A673 (cell line): ENCODE data around the gene CEP164. TPM values are rescaled to one million over a fixed set of nuclear protein-coding genes. Genes with fewer than 3 reads are reported as not detected.
"Not testable (repeated sequence)": the region's sequence is repeated elsewhere in the genome, so short reads cannot be mapped to it uniquely, and the experiment has no call there.

ENCODE experiments used
- BruUV-seq: library from RNA; stranded (reverse); fragments of 400-500 nt; replicated peaks from 2 replicates; lab custom pipeline; 2021; lab: Mats Ljungman, UMichigan
- CTCF ChIA-PET: fragments of 300-600 bp; sonication (Branson Sonifier 250); formaldehyde crosslinking; loops from one replicate; lab custom pipeline; 2022; ENCODE audit warnings: antibody characterized with exemption; lab: Charles Lee
- POLR2A ChIA-PET: fragments of 300-600 bp; sonication (Branson Sonifier 250); formaldehyde crosslinking; loops from one replicate; lab custom pipeline; 2022; ENCODE audit warnings: antibody characterized with exemption; ENCODE audit not compliant: low non-redundant PET; lab: Charles Lee
- DNase-seq: peaks from one replicate; pipeline ENCODE4 v3.0.0-alpha.2; 2015; ENCODE audit warnings: low spot score
- H3K27ac ChIP-seq: fragments of 200-600 bp; sonication (generic); 2 replicates; pipeline ENCODE4 v1.5.1; 2016; ENCODE audit warnings: mixed run types, low read depth, mild to moderate bottlenecking, mixed read lengths, antibody characterized with exemption, low read length; ENCODE audit not compliant: poor library complexity, severe bottlenecking
- H3K27me3 ChIP-seq: fragments of 200-600 bp; sonication (generic); replicated peaks from 2 replicates; pipeline ENCODE4 v1.6.1; 2017; ENCODE audit warnings: mixed run types, low read depth, mild to moderate bottlenecking, mixed read lengths, antibody characterized with exemption, low read length; ENCODE audit not compliant: insufficient read depth, poor library complexity
- H3K36me3 ChIP-seq: fragments of 200-600 bp; sonication (generic); 2 replicates; pipeline ENCODE4 v1.6.1; 2016; ENCODE audit warnings: mixed run types, mild to moderate bottlenecking, mixed read lengths, antibody characterized with exemption, low read length; ENCODE audit not compliant: insufficient read depth, poor library complexity, severe bottlenecking
- H3K4me1 ChIP-seq: fragments of 200-600 bp; sonication (generic); 2 replicates; pipeline ENCODE4 v1.6.1; 2017; ENCODE audit warnings: mixed run types, mild to moderate bottlenecking, mixed read lengths, antibody characterized with exemption, low read length; ENCODE audit not compliant: insufficient read depth, poor library complexity, severe bottlenecking
- H3K4me3 ChIP-seq: fragments of 200-600 bp; sonication (generic); 2 replicates; pipeline ENCODE4 v1.5.1; 2016; ENCODE audit warnings: low read depth, mixed run types, mild to moderate bottlenecking, mixed read lengths, low read length; ENCODE audit not compliant: poor library complexity, severe bottlenecking
- H3K9me3 ChIP-seq: fragments of 200-600 bp; sonication (generic); 2 replicates; pipeline ENCODE4 v1.6.1; 2016; ENCODE audit warnings: mixed run types, low read depth, mild to moderate bottlenecking, mixed read lengths, antibody characterized with exemption, low read length; ENCODE audit not compliant: poor library complexity, severe bottlenecking
- EZH2 ChIP-seq: fragments of 200-600 bp; sonication (generic); IDR thresholded peaks from 2 replicates; pipeline ENCODE4 v1.6.1; 2017; ENCODE audit warnings: borderline replicate concordance, low read depth, mild to moderate bottlenecking, mixed read lengths, antibody characterized with exemption, low read length; ENCODE audit not compliant: poor library complexity, severe bottlenecking
- intact Hi-C: fragments of 100-400 bp; cut with micrococcal nuclease; formaldehyde crosslinking; loops from one replicate; pipeline ENCODE4 v1.10.0; 2022; ENCODE audit not compliant: unreplicated experiment
- total RNA-seq: library from RNA; stranded (reverse); gene quantifications from 2 replicates; pipeline ENCODE4 v1.2.3, GENCODE V29; 2021
- TF ChIP-seq, protein P1 (sequence below): fragments of 300-800, 200-600 bp; sonication (generic); conservative IDR thresholded peaks from 2 replicates; pipeline ENCODE4 v1.5.1; 2017; ENCODE audit warnings: low read depth, mild to moderate bottlenecking, antibody characterized with exemption, low read length, moderate library complexity, mixed read lengths

CEP164 gene
- total RNA-seq, 1 experiment from 2014 or later = 39.4 TPM

DNA sequence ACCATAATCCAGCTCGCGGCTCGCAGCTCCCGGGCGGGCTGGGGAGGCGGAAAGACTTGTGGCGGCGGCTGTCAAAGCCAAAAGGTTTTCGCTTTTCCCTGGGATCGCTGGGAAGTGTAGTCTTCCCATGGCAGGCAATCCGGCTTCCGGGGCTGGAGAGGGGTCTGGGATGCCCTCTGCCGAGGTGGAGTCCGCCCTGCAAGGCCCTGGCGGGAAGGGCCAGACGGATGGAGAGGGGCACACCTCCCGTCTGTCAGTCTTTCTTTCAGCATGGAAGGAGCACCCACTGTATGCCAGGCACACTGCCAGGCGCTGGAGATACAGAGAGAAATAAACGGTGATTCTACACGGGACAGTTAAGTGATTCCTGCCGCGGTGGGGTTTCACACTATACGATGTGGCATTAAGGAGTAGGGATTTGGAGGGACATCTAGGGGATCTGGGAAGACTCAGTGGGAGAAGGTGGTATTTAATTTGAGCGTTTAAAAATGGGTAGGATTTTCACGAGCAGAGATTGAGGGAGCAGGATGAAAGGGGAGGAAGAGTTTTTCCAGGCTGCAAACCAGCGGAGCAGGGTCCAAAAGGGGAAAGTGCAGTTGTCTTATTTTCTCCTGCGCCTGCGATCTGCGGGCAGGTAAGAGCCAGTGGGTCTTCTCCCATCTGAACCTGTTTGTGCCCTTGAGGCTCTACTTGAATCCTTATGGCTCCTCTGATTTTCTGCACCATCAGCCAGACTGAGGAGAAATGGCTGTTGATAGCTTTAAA, 11.3 kb upstream of the CEP164 start, which contains the start of gene BACE1:
Gene BACE1, minus strand, starts transcription at position 60 of the 765 bp plus-strand sequence. CDS start 461 bp downstream, outside the sequence.
- peak; percentile 93 for DNase-seq
- Histone ChIP-seq H3K4me1 (peaks cover 3% of the 10 kb centered on the region), H3K27me3 (no peaks in the 10 kb centered on the region), H3K36me3 (no peaks in the 10 kb centered on the region), H3K27ac (peak within 1 kb of the TSS; percentile 55), H3K9me3 (no peaks in the 10 kb centered on the region), H3K4me3 (peak within 1 kb of the TSS; percentile 84)
- BruUV-seq = TSS peak; percentile 57
- TF ChIP-seq EZH2 = no peak
- TF ChIP-seq, protein P1, sequence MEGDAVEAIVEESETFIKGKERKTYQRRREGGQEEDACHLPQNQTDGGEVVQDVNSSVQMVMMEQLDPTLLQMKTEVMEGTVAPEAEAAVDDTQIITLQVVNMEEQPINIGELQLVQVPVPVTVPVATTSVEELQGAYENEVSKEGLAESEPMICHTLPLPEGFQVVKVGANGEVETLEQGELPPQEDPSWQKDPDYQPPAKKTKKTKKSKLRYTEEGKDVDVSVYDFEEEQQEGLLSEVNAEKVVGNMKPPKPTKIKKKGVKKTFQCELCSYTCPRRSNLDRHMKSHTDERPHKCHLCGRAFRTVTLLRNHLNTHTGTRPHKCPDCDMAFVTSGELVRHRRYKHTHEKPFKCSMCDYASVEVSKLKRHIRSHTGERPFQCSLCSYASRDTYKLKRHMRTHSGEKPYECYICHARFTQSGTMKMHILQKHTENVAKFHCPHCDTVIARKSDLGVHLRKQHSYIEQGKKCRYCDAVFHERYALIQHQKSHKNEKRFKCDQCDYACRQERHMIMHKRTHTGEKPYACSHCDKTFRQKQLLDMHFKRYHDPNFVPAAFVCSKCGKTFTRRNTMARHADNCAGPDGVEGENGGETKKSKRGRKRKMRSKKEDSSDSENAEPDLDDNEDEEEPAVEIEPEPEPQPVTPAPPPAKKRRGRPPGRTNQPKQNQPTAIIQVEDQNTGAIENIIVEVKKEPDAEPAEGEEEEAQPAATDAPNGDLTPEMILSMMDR = peak; percentile 58
- POLR2A ChIA-PET = interaction anchor here (0.7 kb wide), 2 partner anchors 11 to 95 kb away, joined by 3 to 4 read pairs; partner anchors contain the start of gene CEP164
- intact Hi-C loops = loop anchor here (1.0 kb wide), 1 partner anchor 11 kb away; the partner anchor contains the start of gene CEP164
- CTCF ChIA-PET = interaction anchor here (0.9 to 1.3 kb wide), 3 partner anchors 11 to 493 kb away, joined by 3 to 4 read pairs (median 3); partner anchors contain the start of genes CEP164 and PCSK7

DNA sequence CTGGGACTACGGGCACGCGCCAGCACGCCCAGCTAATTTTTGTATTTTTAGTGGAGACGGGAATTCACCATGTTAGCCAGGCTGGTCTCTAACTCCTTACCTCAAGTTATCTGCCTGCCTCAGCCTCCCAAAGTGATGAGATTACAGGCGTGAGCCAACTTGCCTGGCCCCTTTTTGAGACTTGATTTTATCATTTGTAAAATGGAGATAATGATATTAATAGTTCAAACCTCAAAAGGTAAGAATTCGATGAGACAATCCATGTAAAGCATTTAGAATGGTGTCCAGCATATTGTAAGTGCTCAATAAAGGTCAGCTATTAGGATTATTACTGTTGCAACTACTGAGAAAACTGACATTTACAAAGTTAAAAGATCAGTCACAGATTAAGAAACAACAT, 8.9 kb upstream of the CEP164 start:
- no TSS peak for BruUV-seq
- no peak overlapping the region for H3K27ac ChIP-seq
- H3K4me1 ChIP-seq = peaks cover 3% of the 10 kb centered on the region
- intact Hi-C loops = no loop called here
- H3K4me3 ChIP-seq = no peak overlapping the region
- no peaks in the 10 kb centered on the region for H3K27me3 ChIP-seq
- ChIA-PET CTCF (no interaction called here), POLR2A (no interaction called here)
- no peak for DNase-seq
- H3K36me3 ChIP-seq = no peaks in the 10 kb centered on the region
- no peaks in the 10 kb centered on the region for H3K9me3 ChIP-seq
- TF ChIP-seq, protein P1 = no peak
- no peak for TF ChIP-seq EZH2

DNA sequence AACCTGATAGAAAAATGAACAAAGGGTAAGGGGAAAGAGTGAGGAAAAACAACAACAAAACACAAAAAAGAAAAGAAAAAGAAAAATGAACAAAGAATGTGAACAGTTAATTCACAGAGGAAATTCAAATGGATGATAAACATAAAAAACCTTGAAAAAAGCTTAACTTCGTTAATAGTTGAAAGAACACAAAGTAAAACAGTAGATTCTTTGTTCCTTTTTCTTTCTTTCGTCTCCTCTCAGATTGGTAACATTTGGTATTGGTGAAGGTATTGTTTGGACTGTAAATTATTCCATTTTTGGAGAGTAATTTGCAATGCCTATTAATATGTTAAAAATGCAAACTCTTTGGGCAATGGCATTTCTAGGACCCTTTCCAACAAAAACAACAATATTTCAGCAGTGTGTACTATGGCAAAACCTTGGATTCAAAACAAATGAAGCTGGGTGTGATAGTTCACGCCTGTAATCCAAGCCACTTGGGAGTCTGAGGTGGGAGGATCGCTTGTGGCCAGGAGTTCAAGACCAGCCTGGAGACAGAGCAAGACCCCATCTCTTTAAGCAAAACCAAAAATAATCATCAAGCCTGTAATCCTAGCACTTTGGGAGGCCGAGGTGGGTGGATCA, 8.3 kb upstream of the CEP164 start:
- ChIA-PET POLR2A (no interaction called here), CTCF (no interaction called here)
- intact Hi-C loops = no loop called here
- BruUV-seq = no TSS peak
- Histone ChIP-seq H3K27me3 (no peaks in the 10 kb centered on the region), H3K4me1 (peaks cover 3% of the 10 kb centered on the region), H3K4me3 (no peak overlapping the region), H3K9me3 (no peaks in the 10 kb centered on the region), H3K36me3 (no peaks in the 10 kb centered on the region), H3K27ac (no peak overlapping the region)
- DNase-seq = no peak
- TF ChIP-seq, protein P1 = no peak
- TF ChIP-seq EZH2 = no peak

DNA sequence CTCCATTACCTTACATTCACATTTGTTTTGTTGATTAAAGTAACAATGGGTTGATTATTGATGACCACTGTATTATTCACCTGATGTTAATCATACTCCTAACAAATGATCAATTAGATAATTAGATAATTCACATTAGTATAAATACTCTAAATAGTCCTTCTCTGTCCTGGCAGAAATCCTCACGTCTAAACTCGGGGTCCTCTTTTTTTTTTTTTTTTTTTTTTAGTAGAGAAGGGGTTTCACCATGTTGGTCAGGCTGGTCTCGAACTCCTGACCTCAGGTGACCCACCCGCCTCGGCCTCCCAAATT, 443 bp upstream of the CEP164 start:
- H3K27me3 ChIP-seq, DNase-seq, H3K27ac ChIP-seq, H3K4me1 ChIP-seq, BruUV-seq, H3K36me3 ChIP-seq, H3K9me3 ChIP-seq: not testable (repeated sequence)
- H3K4me3 ChIP-seq = peak overlapping the region; percentile 65
- CTCF ChIA-PET = interaction anchor here (0.8 kb wide), 1 partner anchor 10 kb away, joined by 3 read pairs; no protein-coding TSS in a partner anchor
- intact Hi-C loops = loop anchor here (1.0 to 2.0 kb wide), 2 partner anchors 11 to 94 kb away; partner anchors contain the start of genes BACE1, PCSK7 and RNF214
- POLR2A ChIA-PET = interaction anchor here (0.7 to 1.0 kb wide), 3 partner anchors 11 to 1083 kb away, joined by 3 to 34 read pairs (median 4); partner anchors contain the start of gene BACE1
